K562 (cell line): ENCODE data around the gene CHST13.

Experiments used
- AFF4 ChIP-seq: sonication (generic); formaldehyde crosslinking; IDR thresholded peaks from 2 replicates; pipeline ENCODE4 v1.8.0; 2023; ENCODE audit warnings: mild to moderate bottlenecking, missing genetic modification reagents
- POLR2AphosphoS5 ChIP-seq: IDR thresholded peaks from 2 replicates; pipeline ENCODE4 v1.6.1; 2011; ENCODE audit warnings: mild to moderate bottlenecking, low read depth, low read length, moderate library complexity; ENCODE audit not compliant: control insufficient read depth, insufficient read depth

GRCh38 chr3:126483321-126483761 lies 40.6 kb upstream of the CHST13 start:
- TF ChIP-seq AFF4 (CRISPR knock-in tag) (no peak), POLR2AphosphoS5 (no peak)
